Ovary (tissue), 9 donors: Measurements from ENCODE around the gene MST1R. TPM values are rescaled to one million over a fixed set of nuclear protein-coding genes. Genes with fewer than 3 reads are reported as not detected.

Source experiments
- DNase-seq, 5 donors: peaks; one replicate each; pipeline ENCODE4 v3.0.0-alpha.2; 2019 to 2020
- H3K27ac ChIP-seq, 2 donors: fragments of 200-600 bp; one replicate each; pipeline versions ENCODE4 v1.5.1 to v1.8.0; 2019 to 2022
- H3K27me3 ChIP-seq: fragments of 200-600 bp; one replicate; pipeline ENCODE4 v1.8.0; 2022
- H3K36me3 ChIP-seq: fragments of 200-600 bp; sonication (generic); one replicate; pipeline ENCODE4 v1.5.1; 2019
- H3K4me1 ChIP-seq: one replicate; pipeline ENCODE4 v1.8.1; 2013; ENCODE audit warnings: mild to moderate bottlenecking, moderate library complexity; ENCODE audit not compliant: insufficient read depth
- H3K4me3 ChIP-seq: fragments of 200-600 bp; sonication (generic); one replicate; pipeline ENCODE4 v1.5.1; 2017
- H3K9me3 ChIP-seq, 2 donors: fragments of 200-600 bp in 1 of 2; sonication (generic) in 1 of 2; one replicate each; pipeline versions ENCODE4 v1.5.1 to v1.8.1; 2013 to 2019; ENCODE audit warnings: mild to moderate bottlenecking in 1 of 2, moderate library complexity in 1 of 2
- CTCF ChIP-seq, 3 donors: fragments of 450-650 bp in 2 of 3; fragments of 200-600 bp in 1 of 3; IDR thresholded peaks; one replicate each; pipeline versions ENCODE4 v1.5.1 to v1.8.0; 2016 to 2022; ENCODE audit warnings: antibody characterized with exemption in 3 of 3, mild to moderate bottlenecking in 1 of 3
- EP300 ChIP-seq: sonication (generic); formaldehyde crosslinking; IDR thresholded peaks from one replicate; pipeline ENCODE4 v1.6.1; 2017; ENCODE audit warnings: antibody characterized with exemption
- POLR2A ChIP-seq: fragments of 450-650 bp; IDR thresholded peaks from one replicate; pipeline ENCODE4 v1.6.1; 2017; ENCODE audit warnings: antibody characterized with exemption, mild to moderate bottlenecking, moderate library complexity
- WGBS, 3 donors: extraction: QIAGEN DNeasy Blood & Tissue Kit in 1 of 3; methylation state at CpG; one replicate each; pipeline versions ENCODE4 v1.1.5 to v1.1.7; 2013 to 2017; 5-methylcytosine and 5-hydroxymethylcytosine counted together
- intact Hi-C, 4 donors: fragments of 100-400 bp; cut with DNase I; formaldehyde crosslinking; loops; one replicate each; pipeline versions ENCODE4 v1.11.0 to v1.15.1; 2022 to 2023
- polyA plus RNA-seq, 2 donors: library from polyadenylated mRNA; stranded (reverse); fragments of 200-250 nt in 1 of 2; fragments of 350-450 nt in 1 of 2; fragmentation: Illumina TruSeq in 1 of 2; extraction: RNeasy Lipid Tissue Mini Kit (QIAGEN cat#74804) in 1 of 2; gene quantifications; one replicate each; pipeline ENCODE4 v1.2.3, GENCODE V29; 2013 to 2014
- total RNA-seq, 7 donors: library from RNA; depleted of rRNA in 2 of 7; stranded (reverse); fragments of >200 nt in 2 of 7; fragmentation: NEBNext Ultra II Directional in 3 of 7; extraction: Animal tissue kit (Norgen Biotek cat#: 25700) in 3 of 7; gene quantifications; one replicate each; pipeline versions ENCODE4 v1.1.0 to v1.2.4, GENCODE V29; 2016 to 2023
- donor health status: DM: no; HTN: no; CAD: no; lungs with moderate emphysema.
- donor health status: DM: no; HTN: no; CAD: no.
- donor health status: Bipolar disorder and iron deficiency.
- donor health status: DM: yes; HTN: yes; CAD: no.
- donor health status: DM: no; HTN: no; CAD: no.
- donor health status: DM: yes; HTN: yes; CAD: no.

The MST1R gene
- total and polyA plus RNA-seq, 9 donors: 0.98 to 2.2 (median 1.4) TPM

GRCh38 chr3:49912881-49913281 is 9.2 kb upstream of the MST1R start:
- no peak for DNase-seq
- H3K4me3 ChIP-seq: no peak overlapping the region
- no peaks in the 10 kb centered on the region for H3K36me3 ChIP-seq
- no peak for TF ChIP-seq CTCF (IDR thresholded peaks at IDR 0.05)
- TF ChIP-seq POLR2A: no peak
- TF ChIP-seq EP300: no peak
- intact Hi-C loops: no loop called here
- 91 to 94% (median 92%) methylated on average over 4 of the region's 4 CpGs for WGBS, 3 donors
- H3K27me3 ChIP-seq: no peaks in the 10 kb centered on the region
- no peaks in the 10 kb centered on the region for H3K4me1 ChIP-seq
- no peaks in the 10 kb centered on the region for H3K9me3 ChIP-seq
- H3K27ac ChIP-seq: no peak overlapping the region

- H3K4me3 ChIP-seq: no peak overlapping the region
- intact Hi-C loops: no loop called here
- no peak overlapping the region for H3K27ac ChIP-seq
- no peak for DNase-seq
- no peak for TF ChIP-seq EP300
- no peak for TF ChIP-seq CTCF (IDR thresholded peaks at IDR 0.05)
- TF ChIP-seq POLR2A: no peak
- WGBS, 3 donors: 88 to 95% (median 88%) methylated on average over 10 to 15 of the region's 15 CpGs
- no peaks in the 10 kb centered on the region for H3K36me3 ChIP-seq
- no peaks in the 10 kb centered on the region for H3K9me3 ChIP-seq
- H3K4me1 ChIP-seq: no peaks in the 10 kb centered on the region
- H3K27me3 ChIP-seq: no peaks in the 10 kb centered on the region
These were observed 7.9 kb upstream of the MST1R start for GRCh38 chr3:49911611-49912010.

GRCh38 chr3:49911124-49911420 is 7.4 kb upstream of the MST1R start:
- no peak overlapping the region for H3K4me3 ChIP-seq
- no peak overlapping the region for H3K27ac ChIP-seq
- 92 to 97% (median 94%) methylated on average over 2 of the region's 2 CpGs for WGBS, 3 donors
- no peaks in the 10 kb centered on the region for H3K9me3 ChIP-seq
- intact Hi-C loops: no loop called here
- DNase-seq: no peak
- no peak for TF ChIP-seq EP300
- TF ChIP-seq CTCF (IDR thresholded peaks at IDR 0.05): no peak
- TF ChIP-seq POLR2A: no peak
- H3K4me1 ChIP-seq: no peaks in the 10 kb centered on the region
- no peaks in the 10 kb centered on the region for H3K27me3 ChIP-seq
- H3K36me3 ChIP-seq: no peaks in the 10 kb centered on the region

GRCh38 chr3:49910409-49911123 is 6.9 kb upstream of the MST1R start:
- H3K36me3 ChIP-seq: no peaks in the 10 kb centered on the region
- DNase-seq: no peak
- H3K27me3 ChIP-seq: no peaks in the 10 kb centered on the region
- no peak for TF ChIP-seq CTCF (IDR thresholded peaks at IDR 0.05)
- TF ChIP-seq POLR2A: no peak
- TF ChIP-seq EP300: no peak
- H3K4me3 ChIP-seq: no peak overlapping the region
- intact Hi-C loops: no loop called here
- no peaks in the 10 kb centered on the region for H3K4me1 ChIP-seq
- H3K9me3 ChIP-seq: no peaks in the 10 kb centered on the region
- 77 to 79% (median 79%) methylated on average over 47 to 48 of the region's 48 CpGs for WGBS, 3 donors
- no peak overlapping the region for H3K27ac ChIP-seq
